K562 (cell line): ENCODE measurements around the gene KATNB1. TPM values are rescaled to one million over a fixed set of nuclear protein-coding genes. Genes with fewer than 3 reads are reported as not detected.

ENCODE experiments used
- ATAC-seq: fragments of 200-7000 bp; cut with Tn5 transposase; 3 replicates; pipeline ENCODE4 v1.9.1; 2020; ENCODE audit warnings: moderate library complexity
- BruUV-seq: library from RNA; stranded (reverse); fragments of 400-500 nt; replicated peaks from 2 replicates; lab custom pipeline; 2021; lab: Mats Ljungman, UMichigan
- CTCF ChIA-PET: fragments of 300-600 bp; formaldehyde crosslinking; extraction: SDS; loops from one replicate; lab custom pipeline; 2021; ENCODE audit warnings: low intra/inter-chr PET ratio; lab: Yijun Ruan, JAX
- POLR2A ChIA-PET: fragments of 300-600, 350-650 bp; sonication (Branson Sonifier 250); formaldehyde crosslinking; extraction: SDS; loops from one replicate; lab custom pipeline; 2021; ENCODE audit warnings: antibody characterized with exemption, inconsistent platforms; lab: Yijun Ruan, JAX
- DNase-seq, 4 experiments: peaks; one replicate each; pipeline versions ENCODE4 v3.0.0 to v3.0.0-alpha.2; 2011 to 2018; ENCODE audit warnings: low spot score in 3 of 4, mixed read lengths in 3 of 4; ENCODE audit errors: extremely low read depth in 1 of 4
- FAIRE-seq: peaks from 2 replicates; lab custom pipeline; 2011; peaks lifted over from hg19 to GRCh38; lab: Jason Lieb, UNC
- H2AFZ ChIP-seq: 2 replicates; pipeline ENCODE4 v1.6.0; 2011; ENCODE audit warnings: low read depth, low read length, control low read depth, inconsistent platforms
- H3K27ac ChIP-seq: fragments of 200-600 bp; 3 replicates; pipeline ENCODE4 v1.8.0; 2011; ENCODE audit warnings: low read depth, mild to moderate bottlenecking, control low read depth, inconsistent platforms, low read length, moderate library complexity, mixed read lengths; ENCODE audit errors: extremely low read depth
- H3K27me3 ChIP-seq, 2 experiments: fragments of 300-600 bp in 1 of 2; 2 replicates in 1 of 2; 3 replicates in 1 of 2; pipeline versions ENCODE4 v1.6.0 to v1.8.0; 2011; ENCODE audit warnings: inconsistent platforms in 2 of 2, low read length in 2 of 2, mild to moderate bottlenecking in 1 of 2, mixed read lengths in 1 of 2, moderate library complexity in 1 of 2; ENCODE audit not compliant: control insufficient read depth in 2 of 2, insufficient read depth in 2 of 2
- H3K36me3 ChIP-seq: fragments of 300-600 bp; 3 replicates; pipeline ENCODE4 v1.8.0; 2011; ENCODE audit warnings: mild to moderate bottlenecking, low read length, inconsistent platforms; ENCODE audit not compliant: control insufficient read depth, insufficient read depth
- H3K4me1 ChIP-seq, 2 experiments: fragments of 200-600 bp in 1 of 2; replicated peaks in 1 of 2; 2 replicates in 1 of 2; 3 replicates in 1 of 2; pipeline versions ENCODE4 v1.5.1 to v1.8.0; 2011; ENCODE audit warnings: inconsistent platforms in 2 of 2, low read length in 2 of 2, mild to moderate bottlenecking in 1 of 2, mixed read lengths in 1 of 2, moderate library complexity in 1 of 2; ENCODE audit not compliant: control insufficient read depth in 2 of 2, insufficient read depth in 2 of 2
- H3K4me2 ChIP-seq: 2 replicates; pipeline ENCODE4 v1.6.1; 2011; ENCODE audit warnings: low read length, control low read depth, inconsistent platforms, mixed read lengths; ENCODE audit not compliant: insufficient read depth
- H3K4me3 ChIP-seq: fragments of 200-600 bp; sonication (generic), shearing (Covaris generic); 2 replicates; pipeline ENCODE4 v1.5.1; 2016; ENCODE audit warnings: control low read depth, inconsistent platforms
- H3K79me2 ChIP-seq: fragments of 200-600 bp; 3 replicates; pipeline ENCODE4 v1.8.0; 2011; ENCODE audit warnings: low read length, inconsistent platforms; ENCODE audit not compliant: control insufficient read depth, insufficient read depth
- H3K9ac ChIP-seq, 2 experiments: 2 replicates each; pipeline versions ENCODE4 v1.6.0 to v1.6.1; 2011; ENCODE audit warnings: low read depth in 2 of 2, low read length in 2 of 2, control low read depth in 1 of 2, inconsistent platforms in 1 of 2, mild to moderate bottlenecking in 1 of 2, mixed read lengths in 1 of 2; ENCODE audit not compliant: insufficient read depth in 1 of 2
- H3K9me1 ChIP-seq: one replicate; pipeline ENCODE4 v1.6.0; 2011; ENCODE audit warnings: inconsistent platforms, mild to moderate bottlenecking, low read length, moderate library complexity; ENCODE audit not compliant: control insufficient read depth, insufficient read depth
- H3K9me3 ChIP-seq: replicated peaks from 2 replicates; pipeline ENCODE4 v1.5.1; 2011; ENCODE audit warnings: low read depth, low read length, inconsistent platforms; ENCODE audit not compliant: control insufficient read depth, insufficient read depth
- H4K20me1 ChIP-seq: replicated peaks from 2 replicates; pipeline ENCODE4 v1.6.1; 2011; ENCODE audit warnings: low read length, inconsistent platforms, mixed read lengths; ENCODE audit not compliant: control insufficient read depth, insufficient read depth
- ATF2 ChIP-seq: sonication (generic); formaldehyde crosslinking; IDR thresholded peaks from 2 replicates; pipeline ENCODE4 v1.8.1; 2022; ENCODE audit warnings: missing genetic modification reagents
- BMI1 ChIP-seq: fragments of 150-350 bp; IDR thresholded peaks from 2 replicates; pipeline ENCODE4 v1.6.1; 2014; ENCODE audit warnings: low read length
- ID3 ChIP-seq, 2 experiments: fragments of 250-450 bp in 1 of 2; fragments of 450-650 bp in 1 of 2; sonication (Bioruptor Pico) in 1 of 2; IDR thresholded peaks; 2 replicates each; pipeline versions ENCODE4 v1.6.1 to v1.8.0; 2016 to 2021; ENCODE audit warnings: mild to moderate bottlenecking in 2 of 2, moderate library complexity in 2 of 2, missing compliant biosample characterization in 1 of 2, missing genetic modification characterization in 1 of 2
- POLR2G ChIP-seq: fragments of 200-400 bp; formaldehyde crosslinking; IDR thresholded peaks from 2 replicates; pipeline ENCODE4 v1.6.1; 2017; ENCODE audit warnings: low read depth, mild to moderate bottlenecking, antibody characterized with exemption, low read length, moderate library complexity
- RBFOX2 ChIP-seq: fragments of 200-400 bp; formaldehyde crosslinking; IDR thresholded peaks from 2 replicates; pipeline ENCODE4 v1.6.1; 2017; ENCODE audit warnings: low read depth, mild to moderate bottlenecking, low read length, moderate library complexity
- RBM22 ChIP-seq: fragments of 200-400 bp; formaldehyde crosslinking; IDR thresholded peaks from 2 replicates; pipeline ENCODE4 v1.6.1; 2018; ENCODE audit warnings: low read length, low read depth; ENCODE audit not compliant: poor library complexity, severe bottlenecking
- RUNX1 ChIP-seq: sonication (generic); IDR thresholded peaks from 2 replicates; pipeline ENCODE4 v1.6.1; 2016; ENCODE audit warnings: antibody characterized with exemption, low read depth
- STAT6 ChIP-seq: sonication (generic); formaldehyde crosslinking; IDR thresholded peaks from 2 replicates; pipeline ENCODE4 v1.8.1; 2023; ENCODE audit warnings: mild to moderate bottlenecking, missing genetic modification reagents
- ZBTB33 ChIP-seq: sonication (generic); formaldehyde crosslinking; IDR thresholded peaks from 2 replicates; pipeline ENCODE4 v1.8.1; 2023; ENCODE audit warnings: mild to moderate bottlenecking, missing genetic modification reagents
- WGBS: fragments of 100-300 bp; shearing (Covaris generic); methylation state at CpG from one replicate; pipeline ENCODE4 v1.1.6; 2016; ENCODE audit warnings: low coverage, mixed read lengths; ENCODE audit not compliant: insufficient coverage; ENCODE audit errors: missing lambda C conversion rate; 5-methylcytosine and 5-hydroxymethylcytosine counted together
- in situ Hi-C: fragments of 300-500 bp; cut with MboI; formaldehyde crosslinking; loops from 4 replicates; pipeline ENCODE4 v1.15.0; 2018; ENCODE audit warnings: inconsistent platforms, mixed read lengths
- intact Hi-C: fragments of 100-400 bp; cut with micrococcal nuclease; formaldehyde crosslinking; loops from 2 replicates; pipeline ENCODE4 v1.14.2; 2022
- polyA plus RNA-seq, 8 experiments: library from polyadenylated mRNA; depleted of rRNA in 4 of 8; stranded (reverse) in 5 of 8; unstranded in 3 of 8; fragments of >200 nt; fragmentation: Nextera tagmentation in 2 of 8; fragmentation: Illumina TruSeq in 1 of 8; extraction: Ambion mirVana in 2 of 8; extraction: Trizol in 1 of 8; gene quantifications; 2 replicates each; pipeline versions ENCODE4 v1.2.1 to v1.2.3, GENCODE V29; 2011 to 2014; ENCODE audit warnings: inconsistent platforms in 1 of 8, missing spikeins in 1 of 8
- total RNA-seq, 7 experiments: library from RNA; depleted of rRNA in 6 of 7; stranded (reverse); fragments of >200 nt in 6 of 7; fragmentation: Illumina TruSeq in 2 of 7; extraction: Trizol in 2 of 7; gene quantifications; 2 replicates each; pipeline versions ENCODE4 v1.2.1 to v1.2.3, GENCODE V29; 2011 to 2021; ENCODE audit warnings: low replicate concordance in 1 of 7

KATNB1 gene
- total and polyA plus RNA-seq, 9 of the 15 experiments (the other 6 are each of a cell fraction or from before 2014, with no cell fraction given), result 1.2 to 52.6 (median 21.9) TPM

GRCh38 chr16:57759541-57760356 lies 24.2 kb downstream of the KATNB1 start (continued):
- no peak for TF ChIP-seq STAT6 (CRISPR knock-in tag)
- TF ChIP-seq, all 486 proteins: peak for 0

GRCh38 chr16:57760357-57761160 lies 25.0 kb downstream of the KATNB1 start:
- H3K36me3 ChIP-seq, result peaks cover 87% of the 10 kb centered on the region; the same call in 2 of the 3 replicates
- TF ChIP-seq ZBTB33 (CRISPR knock-in tag) (peak; percentile 77), ATF2 (no peak), BMI1 (no peak), RBM22 (peak; percentile 66), POLR2G (peak; percentile 73), ID3 (CRISPR knock-in tag; IDR thresholded peaks at IDR 0.05) (no peak), ID3 (tag; IDR thresholded peaks at IDR 0.05) (no peak), RUNX1 (no peak), RBFOX2 (0 out of 2 replicates have a peak, but pooled peaks have one; percentile 24)

More at GRCh38 chr16:57760357-57761160, 25.0 kb downstream of the KATNB1 start:
- Histone ChIP-seq H2AFZ (no peak overlapping the region), H3K4me1 (peaks cover 4 to 66% of the 10 kb centered on the region in 2 experiments; a peak in 3 of 5 replicates), H3K4me3 (no peak overlapping the region), H3K27ac (no peak overlapping the region), H3K79me2 (no peaks in the 10 kb centered on the region), H3K9me3 (no peaks in the 10 kb centered on the region), H3K4me2 (no peak overlapping the region), H3K27me3 (no peaks in the 10 kb centered on the region), H4K20me1 (peaks cover 4% of the 10 kb centered on the region; the same call in 1 of the 2 replicates), H3K9me1 (no peaks in the 10 kb centered on the region), H3K9ac (peak overlapping the region in 1 of 2 experiments; percentile 73; a peak in 2 of 4 replicates)
- ChIA-PET CTCF (no interaction called here), POLR2A (interaction anchor here (0.6 to 1.3 kb wide), 7 partner anchors 9 to 170 kb away, joined by 3 to 6 read pairs (median 3); no protein-coding TSS in a partner anchor)
- no TSS peak for BruUV-seq
- FAIRE-seq (no peak), ATAC-seq (no peak), DNase-seq (no peak)
- intact Hi-C loops, result no loop called here
- in situ Hi-C loops, result no loop called here
- 88% methylated on average over 24 of the region's 40 CpGs for WGBS
